Fibroblast of lung (primary cell): Measurements from ENCODE around the gene COBL. TPM values are rescaled to one million over a fixed set of nuclear protein-coding genes. Genes with fewer than 3 reads are reported as not detected.

Experiments
- DNase-seq, 2 donors: peaks; one replicate each; pipeline versions ENCODE4 v3.0.0 to v3.0.0-alpha.2; 2010; ENCODE audit warnings: low read depth in 2 of 2
- H2AFZ ChIP-seq: 2 replicates; pipeline ENCODE4 v1.5.1; 2012; ENCODE audit warnings: low read length, control low read depth, inconsistent platforms
- H3K27ac ChIP-seq: 2 replicates; pipeline ENCODE4 v1.5.1; 2011; ENCODE audit warnings: low read length, control low read depth; ENCODE audit not compliant: insufficient read depth
- H3K27me3 ChIP-seq: 2 replicates; pipeline ENCODE4 v1.5.1; 2011; ENCODE audit warnings: mild to moderate bottlenecking, low read length; ENCODE audit not compliant: control insufficient read depth, insufficient read depth
- H3K36me3 ChIP-seq: 2 replicates; pipeline ENCODE4 v1.5.1; 2011; ENCODE audit warnings: low read length; ENCODE audit not compliant: control insufficient read depth, insufficient read depth
- H3K4me1 ChIP-seq: 2 replicates; pipeline ENCODE4 v1.5.1; 2011; ENCODE audit warnings: low read length; ENCODE audit not compliant: control insufficient read depth, insufficient read depth; ENCODE audit errors: extremely low read depth
- H3K4me2 ChIP-seq: 2 replicates; pipeline ENCODE4 v1.5.1; 2011; ENCODE audit warnings: low read length, control low read depth; ENCODE audit not compliant: insufficient read depth; ENCODE audit errors: extremely low read depth
- H3K4me3 ChIP-seq, 4 experiments: fragments of 200-600 bp in 1 of 4; sonication (generic) in 1 of 4; replicated peaks in 1 of 4; 2 replicates each; pipeline ENCODE4 v1.5.1; 2011 to 2016; ENCODE audit warnings: low read length in 4 of 4, low read depth in 3 of 4, mild to moderate bottlenecking in 3 of 4, control low read depth in 2 of 4, inconsistent platforms in 1 of 4, mixed read lengths in 1 of 4; ENCODE audit not compliant: insufficient read depth in 1 of 4; ENCODE audit errors: control extremely low read depth in 1 of 4
- H3K79me2 ChIP-seq: 2 replicates; pipeline ENCODE4 v1.5.1; 2012; ENCODE audit warnings: mild to moderate bottlenecking, low read length, inconsistent platforms; ENCODE audit not compliant: control insufficient read depth, insufficient read depth
- H3K9ac ChIP-seq: 2 replicates; pipeline ENCODE4 v1.5.1; 2011; ENCODE audit warnings: mild to moderate bottlenecking, low read length, control low read depth; ENCODE audit not compliant: insufficient read depth
- H3K9me3 ChIP-seq: 2 replicates; pipeline ENCODE4 v1.5.1; 2012; ENCODE audit warnings: low read depth, low read length; ENCODE audit not compliant: control insufficient read depth, insufficient read depth
- H4K20me1 ChIP-seq: 2 replicates; pipeline ENCODE4 v1.5.1; 2011; ENCODE audit warnings: low read length; ENCODE audit not compliant: control insufficient read depth, insufficient read depth; ENCODE audit errors: extremely low read depth
- EZH2 ChIP-seq: IDR thresholded peaks from 2 replicates; pipeline ENCODE4 v1.5.1; 2012; ENCODE audit warnings: low read length, control low read depth, mild to moderate bottlenecking; ENCODE audit errors: missing control alignments
- polyA plus RNA-seq, 2 donors: library from polyadenylated mRNA; depleted of rRNA in 1 of 2; stranded (reverse) in 1 of 2; unstranded in 1 of 2; fragments of >200 nt; gene quantifications; 2 replicates each; pipeline ENCODE4 v1.2.1, GENCODE V29; 2011 to 2012; ENCODE audit warnings: missing spikeins in 1 of 2
- total RNA-seq: library from RNA; depleted of rRNA; stranded (reverse); fragments of >200 nt; gene quantifications from 2 replicates; pipeline ENCODE4 v1.2.1, GENCODE V29; 2014
- TF ChIP-seq, protein P1 (sequence below), 2 donors: IDR thresholded peaks in 1 of 2; conservative IDR thresholded peaks in 1 of 2; 1 replicate in 1 of 2; 2 replicates in 1 of 2; pipeline ENCODE4 v1.5.1; 2011 to 2012; ENCODE audit warnings: low read length in 2 of 2, control low read depth in 1 of 2, inconsistent platforms in 1 of 2, low read depth in 1 of 2, mild to moderate bottlenecking in 1 of 2

The COBL gene
- total and polyA plus RNA-seq, 2 donors (not counting 1 experiment from before 2014, with no cell fraction given): 0.10 to 0.33 TPM

DNA sequence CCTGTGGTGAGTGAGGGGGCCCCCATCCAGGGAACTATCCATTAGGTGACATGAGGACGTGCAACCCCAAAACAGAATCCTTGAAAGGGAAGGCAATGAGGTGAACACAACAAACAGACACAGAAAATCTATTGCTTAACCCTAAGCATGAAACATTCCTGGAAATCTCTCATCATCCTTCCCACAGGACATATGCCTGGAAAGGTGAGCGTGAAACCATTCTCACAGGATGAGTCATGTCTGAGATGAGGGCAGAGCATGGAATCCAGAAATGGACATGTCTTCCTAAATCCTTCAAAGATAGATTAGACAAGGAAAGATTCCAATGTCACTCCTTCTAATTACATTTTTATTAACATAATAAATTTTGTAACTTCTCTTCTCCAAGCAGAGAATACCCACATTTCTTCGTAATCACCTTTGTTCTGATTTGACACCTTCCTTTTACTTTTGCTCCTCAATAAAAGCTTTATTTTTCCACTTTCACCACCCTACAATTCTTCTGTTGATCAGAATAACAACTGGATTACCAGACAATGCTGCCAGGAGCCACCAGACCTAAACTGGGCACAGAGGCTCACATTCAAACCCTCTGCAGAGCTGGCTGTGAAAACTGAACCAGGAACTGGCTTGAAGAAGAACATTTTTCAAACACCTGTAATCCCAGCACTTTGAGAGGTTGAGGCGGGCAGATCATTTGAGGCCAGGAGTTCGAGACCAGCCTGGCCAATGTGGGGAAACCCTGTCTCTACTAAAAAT, 67.2 kb downstream of the COBL start:
- H3K27me3 ChIP-seq: no peaks in the 10 kb centered on the region
- no peaks in the 10 kb centered on the region for H3K4me1 ChIP-seq
- H4K20me1 ChIP-seq: no peaks in the 10 kb centered on the region
- no peak overlapping the region for H3K9ac ChIP-seq
- no peak overlapping the region for H2AFZ ChIP-seq
- no peaks in the 10 kb centered on the region for H3K79me2 ChIP-seq
- H3K4me2 ChIP-seq: no peak overlapping the region
- H3K27ac ChIP-seq: no peak overlapping the region
- no peaks in the 10 kb centered on the region for H3K36me3 ChIP-seq
- DNase-seq: peak in 1 of 2 donors; percentile 4
- H3K9me3 ChIP-seq: no peaks in the 10 kb centered on the region
- TF ChIP-seq, protein P1, sequence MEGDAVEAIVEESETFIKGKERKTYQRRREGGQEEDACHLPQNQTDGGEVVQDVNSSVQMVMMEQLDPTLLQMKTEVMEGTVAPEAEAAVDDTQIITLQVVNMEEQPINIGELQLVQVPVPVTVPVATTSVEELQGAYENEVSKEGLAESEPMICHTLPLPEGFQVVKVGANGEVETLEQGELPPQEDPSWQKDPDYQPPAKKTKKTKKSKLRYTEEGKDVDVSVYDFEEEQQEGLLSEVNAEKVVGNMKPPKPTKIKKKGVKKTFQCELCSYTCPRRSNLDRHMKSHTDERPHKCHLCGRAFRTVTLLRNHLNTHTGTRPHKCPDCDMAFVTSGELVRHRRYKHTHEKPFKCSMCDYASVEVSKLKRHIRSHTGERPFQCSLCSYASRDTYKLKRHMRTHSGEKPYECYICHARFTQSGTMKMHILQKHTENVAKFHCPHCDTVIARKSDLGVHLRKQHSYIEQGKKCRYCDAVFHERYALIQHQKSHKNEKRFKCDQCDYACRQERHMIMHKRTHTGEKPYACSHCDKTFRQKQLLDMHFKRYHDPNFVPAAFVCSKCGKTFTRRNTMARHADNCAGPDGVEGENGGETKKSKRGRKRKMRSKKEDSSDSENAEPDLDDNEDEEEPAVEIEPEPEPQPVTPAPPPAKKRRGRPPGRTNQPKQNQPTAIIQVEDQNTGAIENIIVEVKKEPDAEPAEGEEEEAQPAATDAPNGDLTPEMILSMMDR (conservative IDR thresholded peaks at IDR 0.05 in 1 of 2, IDR thresholded peaks at IDR 0.05 in 1 of 2; ENCODE audit: low read depth in 1 of 2, low read length in 2 of 2): no peak
- TF ChIP-seq EZH2: no peak
- no peak overlapping the region for H3K4me3 ChIP-seq

GRCh38 chr7:51246258-51247245, 70.1 kb downstream of the COBL start:
- TF ChIP-seq, protein P1 (conservative IDR thresholded peaks at IDR 0.05 in 1 of 2, IDR thresholded peaks at IDR 0.05 in 1 of 2; ENCODE audit: low read depth in 1 of 2, low read length in 2 of 2): no peak
- TF ChIP-seq EZH2: no peak
- no peaks in the 10 kb centered on the region for H4K20me1 ChIP-seq
- H3K27me3 ChIP-seq: no peaks in the 10 kb centered on the region
- H3K9me3 ChIP-seq: no peaks in the 10 kb centered on the region
- DNase-seq: no peak
- H3K36me3 ChIP-seq: no peaks in the 10 kb centered on the region
- H3K4me1 ChIP-seq: no peaks in the 10 kb centered on the region
- no peak overlapping the region for H3K4me3 ChIP-seq
- no peak overlapping the region for H3K4me2 ChIP-seq
- H3K9ac ChIP-seq: no peak overlapping the region
- H3K27ac ChIP-seq: no peak overlapping the region
- H3K79me2 ChIP-seq: no peaks in the 10 kb centered on the region
- no peak overlapping the region for H2AFZ ChIP-seq

DNA sequence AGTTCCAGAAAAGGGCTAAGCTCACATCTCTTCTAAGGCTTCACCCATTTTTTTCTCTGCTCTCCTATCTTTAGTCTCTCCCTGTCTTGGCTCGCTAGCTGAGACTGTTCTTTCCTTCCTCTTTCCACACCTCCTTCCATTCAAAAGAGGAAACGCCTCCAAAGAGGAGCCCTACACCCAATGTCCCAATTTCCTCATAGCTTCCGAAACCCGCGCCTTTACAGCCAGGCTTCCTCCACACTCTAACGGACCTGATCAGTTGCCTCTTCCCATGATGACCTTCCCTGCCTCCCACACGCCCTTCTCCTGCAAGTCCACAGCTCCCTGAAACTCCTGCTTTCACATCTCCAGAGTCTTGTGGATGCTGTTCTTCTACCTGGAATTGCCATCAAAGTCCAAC, 71.7 kb downstream of the COBL start:
- H3K27ac ChIP-seq: no peak overlapping the region
- no peak overlapping the region for H3K4me3 ChIP-seq
- no peaks in the 10 kb centered on the region for H3K4me1 ChIP-seq
- no peaks in the 10 kb centered on the region for H3K27me3 ChIP-seq
- no peaks in the 10 kb centered on the region for H3K36me3 ChIP-seq
- H3K9ac ChIP-seq: no peak overlapping the region
- H4K20me1 ChIP-seq: no peaks in the 10 kb centered on the region
- no peaks in the 10 kb centered on the region for H3K9me3 ChIP-seq
- no peak overlapping the region for H2AFZ ChIP-seq
- TF ChIP-seq, protein P1 (conservative IDR thresholded peaks at IDR 0.05 in 1 of 2, IDR thresholded peaks at IDR 0.05 in 1 of 2; ENCODE audit: low read depth in 1 of 2, low read length in 2 of 2): no peak
- no peak for TF ChIP-seq EZH2
- H3K4me2 ChIP-seq: no peak overlapping the region
- DNase-seq: no peak
- no peaks in the 10 kb centered on the region for H3K79me2 ChIP-seq
